ENCODE measurements around the gene ZNHIT1. TPM values are rescaled to one million over a fixed set of nuclear protein-coding genes. Genes with fewer than 3 reads are reported as not detected.

The ZNHIT1 gene
- total and polyA plus RNA-seq, 2 of the 8 experiments (the other 6 are each of a cell fraction or from before 2014, with no cell fraction given) = 38.2 to 61.7 TPM

DNA sequence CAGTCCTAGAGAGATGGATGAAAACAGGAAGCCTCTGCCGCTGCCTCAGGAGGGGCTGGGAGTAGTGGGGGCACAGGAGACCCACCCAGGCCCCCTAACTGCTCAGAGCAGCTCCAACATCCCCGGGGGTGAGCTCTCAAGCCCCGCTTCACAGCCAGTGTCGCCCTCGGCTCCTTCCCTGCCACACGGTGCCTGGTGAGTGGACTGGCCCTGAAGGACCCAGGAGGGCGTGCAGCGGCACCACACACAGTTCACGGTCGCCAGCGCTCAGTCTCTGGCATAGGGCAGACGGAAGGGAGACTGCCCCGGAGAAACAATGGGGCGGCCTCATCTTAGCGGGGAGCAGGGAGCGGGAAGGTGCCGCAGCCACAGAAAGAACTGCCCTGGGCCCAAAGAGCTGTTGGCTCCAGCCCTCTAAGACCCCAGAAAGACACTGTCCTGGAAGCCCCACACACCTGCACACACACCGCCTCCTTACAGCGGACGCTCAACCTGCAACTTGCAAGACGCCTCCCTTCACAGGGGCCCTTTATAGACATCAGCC, 18.4 kb downstream of the ZNHIT1 start:
- no peak overlapping the region for H3K4me3 ChIP-seq (ENCODE audit: extremely low read depth in 1 of 4, insufficient read depth in 2 of 4, low read depth in 3 of 4, low read length in 4 of 4)
- ChIA-PET CTCF (ENCODE audit: partially characterized antibody) (interaction anchor here (0.6 to 6.5 kb wide), 11 partner anchors 8 to 349 kb away, joined by 3 to 69 read pairs (median 5); partner anchors contain the start of genes FIS1, PLOD3 and ZNHIT1), POLR2A (ENCODE audit: partially characterized antibody) (interaction anchor here (0.6 to 3.2 kb wide), 12 partner anchors 9 to 57 kb away, joined by 3 to 12 read pairs (median 6); partner anchors contain the start of genes FIS1, PLOD3 and ZNHIT1)
- no peak overlapping the region for H4K5ac ChIP-seq (ENCODE audit: insufficient read length, low read depth, low read length)
- no peak overlapping the region for H3K14ac ChIP-seq (ENCODE audit: insufficient read length)
- peaks cover 0 to 11% of the 10 kb centered on the region in 2 experiments for H4K20me1 ChIP-seq (replicated peaks in 1 of 2; ENCODE audit: control insufficient read depth in 1 of 2, insufficient read depth in 2 of 2, low read length in 2 of 2)
- H3K27me3 ChIP-seq (replicated peaks in 1 of 4; ENCODE audit: control insufficient read depth in 3 of 4, extremely low read depth in 1 of 4, insufficient read depth in 3 of 4, low read length in 3 of 4) = no peaks in the 10 kb centered on the region
- no peak overlapping the region for H2AK5ac ChIP-seq (ENCODE audit: low read depth, low read length)
- no peak overlapping the region for H2BK120ac ChIP-seq (replicated peaks; ENCODE audit: low read depth, low read length)
- no peak overlapping the region for H2BK15ac ChIP-seq (ENCODE audit: low read length)
- H3K4ac ChIP-seq (replicated peaks; ENCODE audit: insufficient read length, low read depth, low read length) = no peak overlapping the region
- H3K23ac ChIP-seq (ENCODE audit: insufficient read length) = no peak overlapping the region
- no peak for DNase-seq (ENCODE audit: low read depth in 1 of 2, low spot score in 2 of 2)
- TF ChIP-seq TBP (IDR thresholded peaks at IDR 0.05; ENCODE audit: low read depth, low read length) (no peak), RFX5 (IDR thresholded peaks at IDR 0.05; ENCODE audit: borderline replicate concordance, low read depth, low read length) (no peak), SP4 (IDR thresholded peaks at IDR 0.05; ENCODE audit: low read length) (no peak), EGR1 (IDR thresholded peaks at IDR 0.05; ENCODE audit: borderline replicate concordance, low read depth, low read length) (no peak), SIN3A (conservative IDR thresholded peaks at IDR 0.05 in 1 of 2, IDR thresholded peaks at IDR 0.05 in 1 of 2; ENCODE audit: low read depth in 1 of 2, low read length in 2 of 2) (no peak)
- TF ChIP-seq, protein P1, sequence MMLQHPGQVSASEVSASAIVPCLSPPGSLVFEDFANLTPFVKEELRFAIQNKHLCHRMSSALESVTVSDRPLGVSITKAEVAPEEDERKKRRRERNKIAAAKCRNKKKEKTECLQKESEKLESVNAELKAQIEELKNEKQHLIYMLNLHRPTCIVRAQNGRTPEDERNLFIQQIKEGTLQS (IDR thresholded peaks at IDR 0.05; ENCODE audit: insufficient read depth, low read depth, low read length) = no peak
- peak overlapping the region; percentile 63; the same call in 1 of the 2 replicates for H4K8ac ChIP-seq (ENCODE audit: extremely low read depth, insufficient read depth, low read length)
- H2AFZ ChIP-seq (ENCODE audit: low read length) = no peak overlapping the region
- no peak overlapping the region for H2BK12ac ChIP-seq (ENCODE audit: low read depth, low read length)
- no peak overlapping the region for H3K56ac ChIP-seq (replicated peaks; ENCODE audit: insufficient read length, low read depth, low read length)
- peaks cover 6% of the 10 kb centered on the region; the same call in 1 of the 2 replicates for H3K23me2 ChIP-seq (ENCODE audit: low read depth, low read length)
- H2BK5ac ChIP-seq (ENCODE audit: low read depth, low read length) = no peak overlapping the region
- H4K91ac ChIP-seq (replicated peaks; ENCODE audit: insufficient read length, low read length) = no peak overlapping the region
- no peak overlapping the region for H2BK20ac ChIP-seq (ENCODE audit: low read length)
- H3K79me2 ChIP-seq (ENCODE audit: control insufficient read depth in 1 of 2, insufficient read depth in 2 of 2, low read length in 2 of 2) = no peaks in the 10 kb centered on the region
- WGBS, 2 experiments (ENCODE audit: extremely low coverage in 1 of 2, insufficient coverage in 1 of 2, insufficient read length in 1 of 2, insufficient replicate concordance in 2 of 2, low coverage in 1 of 2, low lambda C conversion rate in 2 of 2, missing lambda C conversion rate in 1 of 2) = 97% methylated on average over 21 of the region's 21 CpGs; no CpG with 5 or more reads in 1 of the 2 experiments
- peaks cover 0 to 20% (median 12%) of the 10 kb centered on the region in 4 experiments; a peak in 6 of 7 replicates for H3K4me1 ChIP-seq (replicated peaks in 1 of 4; ENCODE audit: control insufficient read depth in 3 of 4, insufficient read depth in 4 of 4, low read length in 3 of 4)
- FAIRE-seq = no peak
- no peak overlapping the region for H3K4me2 ChIP-seq (ENCODE audit: insufficient read depth in 1 of 2, low read depth in 2 of 2, low read length in 2 of 2)
- no peak overlapping the region for H3K18ac ChIP-seq (ENCODE audit: extremely low read depth, low read length)
- H3K27ac ChIP-seq (ENCODE audit: low read depth, low read length) = 0 out of 2 replicates have a peak overlapping the region, but pooled peaks have one; percentile 7
- H3K36me3 ChIP-seq (ENCODE audit: control insufficient read depth in 2 of 4, insufficient read depth in 4 of 4, low read length in 3 of 4) = no peaks in the 10 kb centered on the region; a peak in 2 of 8 replicates
- no peak overlapping the region for H3K9ac ChIP-seq (replicated peaks in 1 of 4; ENCODE audit: extremely low read depth in 1 of 4, low read depth in 3 of 4, low read length in 3 of 4)
- H3K79me1 ChIP-seq (ENCODE audit: low read depth, low read length) = no peaks in the 10 kb centered on the region
- H3K9me3 ChIP-seq (ENCODE audit: insufficient read depth in 2 of 2, low read depth in 1 of 2, low read length in 1 of 2) = no peaks in the 10 kb centered on the region
